Stomach (tissue), 9 donors: ENCODE results near the gene ARHGEF12. TPM values are rescaled to one million over a fixed set of nuclear protein-coding genes. Genes with fewer than 3 reads are reported as not detected.

Source experiments
- DNase-seq, 2 donors: peaks; one replicate each; pipeline versions ENCODE4 v3.0.0 to v3.0.0-alpha.2; 2013 to 2019
- H3K27ac ChIP-seq, 5 donors: fragments of 200-600 bp in 4 of 5; sonication (generic) in 4 of 5; one replicate each; pipeline ENCODE4 v1.5.1; 2013 to 2019; ENCODE audit warnings: mild to moderate bottlenecking in 1 of 5, moderate library complexity in 1 of 5
- H3K27me3 ChIP-seq, 3 donors: fragments of 200-600 bp; sonication (generic); one replicate each; pipeline ENCODE4 v1.5.1; 2017 to 2019; ENCODE audit warnings: mixed run types in 1 of 3
- H3K36me3 ChIP-seq, 4 donors: fragments of 200-600 bp; sonication (generic); 1 replicate in 3 of 4; 2 replicates in 1 of 4; pipeline ENCODE4 v1.5.1; 2016 to 2019
- H3K4me1 ChIP-seq, 4 donors: fragments of 200-600 bp; sonication (generic); one replicate each; pipeline ENCODE4 v1.5.1; 2016 to 2019
- H3K4me3 ChIP-seq, 4 donors: fragments of 200-600 bp; sonication (generic) in 3 of 4; one replicate each; pipeline ENCODE4 v1.5.1; 2016 to 2019; ENCODE audit warnings: mild to moderate bottlenecking in 1 of 4
- H3K9me3 ChIP-seq, 4 donors: fragments of 200-600 bp; sonication (generic); one replicate each; pipeline ENCODE4 v1.5.1; 2016 to 2019
- CTCF ChIP-seq, 7 experiments: fragments of 450-650 bp in 4 of 7; fragments of 200-600 bp in 3 of 7; sonication (generic) in 3 of 7; IDR thresholded peaks; one replicate each; pipeline ENCODE4 v1.5.1; 2016 to 2019; ENCODE audit warnings: antibody characterized with exemption in 7 of 7, control low read depth in 2 of 7, mild to moderate bottlenecking in 1 of 7
- EP300 ChIP-seq: sonication (generic); formaldehyde crosslinking; IDR thresholded peaks from one replicate; pipeline ENCODE4 v1.6.1; 2017; ENCODE audit warnings: antibody characterized with exemption
- POLR2A ChIP-seq, 4 donors: fragments of 450-650 bp; IDR thresholded peaks; one replicate each; pipeline ENCODE4 v1.6.1; 2016; ENCODE audit warnings: antibody characterized with exemption in 4 of 4, control low read depth in 2 of 4, mild to moderate bottlenecking in 1 of 4, moderate library complexity in 1 of 4
- POLR2AphosphoS5 ChIP-seq, 3 donors: sonication (generic); formaldehyde crosslinking; IDR thresholded peaks; one replicate each; pipeline ENCODE4 v1.6.1; 2016; ENCODE audit warnings: antibody characterized with exemption in 3 of 3
- WGBS, 5 donors: extraction: QIAGEN DNeasy Blood & Tissue Kit in 3 of 5; methylation state at CpG; one replicate each; pipeline versions ENCODE4 v1.1.5 to v1.1.7; 2013 to 2018; 5-methylcytosine and 5-hydroxymethylcytosine counted together
- intact Hi-C: fragments of 100-400 bp; cut with DNase I; formaldehyde crosslinking; loops from one replicate; pipeline ENCODE4 v1.15.1; 2023; ENCODE audit warnings: low total_unique reads
- polyA plus RNA-seq, 3 donors: library from polyadenylated mRNA; stranded (reverse); fragments of 200-250 nt; gene quantifications; one replicate each; pipeline ENCODE4 v1.2.3, GENCODE V29; 2013
- total RNA-seq, 5 donors: library from RNA; depleted of rRNA; stranded (reverse); fragments of >200 nt; gene quantifications; one replicate each; pipeline versions ENCODE4 v1.1.0 to v1.2.3, GENCODE V29; 2014 to 2016
- donor health status: healthy with polysubstance abuse.
- donor health status: Bipolar disorder and iron deficiency.
- donor health status: healthy.

ARHGEF12 gene
- total and polyA plus RNA-seq, 8 donors: 11.5 to 186 (median 43.5) TPM

DNA sequence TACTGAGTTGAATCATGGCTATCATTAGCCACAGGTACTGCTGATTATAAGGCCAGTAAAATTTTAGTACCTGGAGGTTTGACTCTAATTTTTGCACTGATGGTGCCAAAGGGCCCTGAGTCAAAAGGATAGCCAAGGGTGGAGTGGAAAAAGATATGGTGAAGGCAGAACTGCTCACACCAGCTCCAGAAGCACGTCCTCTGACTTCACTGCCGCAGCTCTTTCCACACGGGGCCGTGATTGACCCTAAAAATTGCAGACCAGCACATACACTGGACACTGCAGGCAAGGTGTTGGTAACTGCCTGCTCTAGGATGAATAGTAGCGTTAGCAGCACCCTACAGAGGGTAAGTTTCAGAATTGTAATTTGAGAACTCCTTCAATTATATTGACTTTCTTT lies 149.9 kb downstream of the ARHGEF12 start:
- Histone ChIP-seq H3K4me1 (no peaks in the 10 kb centered on the region), H3K27me3 (no peaks in the 10 kb centered on the region), H3K9me3 (no peaks in the 10 kb centered on the region), H3K27ac (no peak overlapping the region), H3K36me3 (peaks cover 26 to 78% (median 65%) of the 10 kb centered on the region in 4 donors), H3K4me3 (no peak overlapping the region)
- no peak for DNase-seq
- WGBS, 5 donors: 91 to 96% (median 94%) methylated on average over 5 of the region's 5 CpGs
- intact Hi-C loops: no loop called here
- TF ChIP-seq POLR2A (IDR thresholded peaks at IDR 0.05): no peak
- TF ChIP-seq CTCF (IDR thresholded peaks at IDR 0.05): no peak
- TF ChIP-seq POLR2AphosphoS5 (IDR thresholded peaks at IDR 0.05): no peak
- no peak for TF ChIP-seq EP300

GRCh38 chr11:120489799-120490198 lies 153.6 kb downstream of the ARHGEF12 start:
- no peak for TF ChIP-seq POLR2AphosphoS5 (IDR thresholded peaks at IDR 0.05)
- no peak for TF ChIP-seq POLR2A (IDR thresholded peaks at IDR 0.05)
- TF ChIP-seq CTCF (IDR thresholded peaks at IDR 0.05): no peak
- no peak for TF ChIP-seq EP300
- DNase-seq: no peak
- Histone ChIP-seq H3K9me3 (no peaks in the 10 kb centered on the region), H3K27me3 (no peaks in the 10 kb centered on the region), H3K4me3 (no peak overlapping the region), H3K4me1 (peaks cover 0 to 2% (median 0%) of the 10 kb centered on the region in 4 donors), H3K27ac (no peak overlapping the region), H3K36me3 (peaks cover 13 to 42% (median 33%) of the 10 kb centered on the region in 4 donors)
- WGBS, 5 donors: 72 to 98% (median 91%) methylated on average over 1 of the region's 1 CpG
- intact Hi-C loops: no loop called here

GRCh38 chr11:120492486-120492885 lies 156.3 kb downstream of the ARHGEF12 start:
- intact Hi-C loops: no loop called here
- Histone ChIP-seq H3K4me1 (peaks cover 0 to 9% (median 2%) of the 10 kb centered on the region in 4 donors), H3K9me3 (no peaks in the 10 kb centered on the region), H3K4me3 (no peak overlapping the region), H3K27ac (no peak overlapping the region), H3K27me3 (no peaks in the 10 kb centered on the region), H3K36me3 (peaks cover 0 to 16% (median 8%) of the 10 kb centered on the region in 4 donors)
- no peak for DNase-seq
- 62 to 75% (median 67%) methylated on average over 3 of the region's 3 CpGs for WGBS, 5 donors
- TF ChIP-seq POLR2A (IDR thresholded peaks at IDR 0.05) (no peak), POLR2AphosphoS5 (IDR thresholded peaks at IDR 0.05) (no peak), EP300 (no peak), CTCF (IDR thresholded peaks at IDR 0.05) (no peak)

DNA sequence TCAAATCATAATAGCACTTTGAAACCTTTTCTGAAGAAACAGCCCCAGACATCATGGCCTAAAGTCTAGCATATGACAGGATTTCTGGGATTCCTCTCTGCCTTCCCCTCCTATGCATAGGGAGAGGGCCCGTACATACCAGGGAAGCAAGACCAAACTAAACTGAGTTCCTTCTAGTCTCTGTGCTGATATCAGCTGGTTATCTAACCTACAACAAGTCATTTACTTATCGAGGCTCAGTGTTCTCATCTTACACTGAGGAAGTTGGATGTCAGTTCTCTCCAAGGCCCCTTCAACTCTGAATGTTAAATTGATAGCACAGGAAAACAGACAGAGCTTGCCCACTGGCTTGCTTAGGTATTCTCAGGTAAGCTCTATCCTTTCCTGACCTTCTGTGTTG lies 158.4 kb downstream of the ARHGEF12 start:
- Histone ChIP-seq H3K27me3 (no peaks in the 10 kb centered on the region), H3K36me3 (peaks cover 0 to 10% (median 4%) of the 10 kb centered on the region in 4 donors), H3K4me3 (no peak overlapping the region), H3K27ac (no peak overlapping the region), H3K9me3 (no peaks in the 10 kb centered on the region), H3K4me1 (peaks cover 0 to 9% (median 2%) of the 10 kb centered on the region in 4 donors)
- intact Hi-C loops: no loop called here
- DNase-seq: no peak
- 20 to 43% (median 35%) methylated on average over 2 of the region's 2 CpGs for WGBS, 5 donors
- TF ChIP-seq POLR2A (IDR thresholded peaks at IDR 0.05) (no peak), POLR2AphosphoS5 (IDR thresholded peaks at IDR 0.05) (no peak), CTCF (IDR thresholded peaks at IDR 0.05) (no peak), EP300 (no peak)
